HuH-7 (cell line): Measurements from ENCODE around the gene GABARAP.
"Not testable (repeated sequence)": the region's sequence is repeated elsewhere in the genome, so short reads cannot be mapped to it uniquely, and the experiment has no call there.

Source experiments
- DNase-seq: peaks from one replicate; pipeline ENCODE4 v3.0.0; 2011; ENCODE audit warnings: low spot score

The GABARAP gene

DNA sequence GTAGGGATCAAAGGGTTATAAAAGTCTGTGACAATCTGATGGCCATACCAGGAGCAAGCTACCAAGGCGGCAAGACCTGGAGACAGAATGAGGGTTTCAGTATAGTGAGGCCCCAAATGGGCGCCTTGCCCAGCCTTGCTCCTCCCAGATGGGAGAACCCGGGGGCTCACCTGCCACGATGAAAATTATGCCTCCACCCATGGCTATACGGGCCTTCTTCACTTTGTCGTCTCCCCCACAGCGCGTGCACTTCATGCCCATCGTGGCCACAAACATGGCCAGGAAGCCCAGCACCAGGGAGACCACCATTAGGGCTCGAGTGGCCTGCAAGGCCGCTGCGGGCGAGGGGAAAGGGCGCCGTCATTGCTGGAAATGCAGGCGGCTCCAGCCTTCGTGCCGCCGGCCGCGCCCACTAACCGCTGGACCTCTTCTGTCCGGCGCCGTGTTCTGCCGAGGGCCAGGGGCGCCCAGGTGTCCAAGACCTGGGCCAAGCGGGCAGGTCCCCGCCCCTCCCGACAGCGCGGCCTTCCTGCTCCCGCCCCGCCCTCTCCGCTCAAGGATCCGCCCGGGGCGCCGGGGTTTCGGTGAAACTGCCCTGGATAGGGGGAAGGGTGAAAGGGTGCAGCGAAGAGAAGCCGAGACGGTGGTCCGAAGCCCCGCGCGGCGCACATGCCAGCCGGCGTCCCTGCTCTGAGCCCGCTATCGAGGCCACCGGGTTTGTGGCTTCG lies 18.6 kb upstream of the GABARAP start:
- no peak for DNase-seq

DNA sequence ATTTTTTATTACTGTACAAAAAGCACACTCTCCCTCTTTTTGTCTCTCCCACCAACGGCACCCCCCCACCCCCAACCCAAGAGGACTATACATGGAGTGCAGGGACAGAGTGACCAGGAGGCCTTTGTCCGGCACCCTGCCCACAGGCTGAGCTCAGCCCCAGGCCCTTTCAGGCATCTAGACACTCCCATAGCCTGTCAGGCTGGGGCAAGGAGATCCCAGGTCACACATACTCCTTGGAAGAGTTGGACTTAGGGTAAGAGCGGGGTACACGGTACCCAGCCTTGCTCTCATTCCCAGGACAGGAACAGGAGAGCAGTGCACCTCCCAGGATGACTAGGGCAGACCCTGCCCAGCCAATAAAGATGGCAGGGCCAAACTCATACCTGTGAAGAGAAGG lies 17.9 kb upstream of the GABARAP start:
- DNase-seq: no peak

DNA sequence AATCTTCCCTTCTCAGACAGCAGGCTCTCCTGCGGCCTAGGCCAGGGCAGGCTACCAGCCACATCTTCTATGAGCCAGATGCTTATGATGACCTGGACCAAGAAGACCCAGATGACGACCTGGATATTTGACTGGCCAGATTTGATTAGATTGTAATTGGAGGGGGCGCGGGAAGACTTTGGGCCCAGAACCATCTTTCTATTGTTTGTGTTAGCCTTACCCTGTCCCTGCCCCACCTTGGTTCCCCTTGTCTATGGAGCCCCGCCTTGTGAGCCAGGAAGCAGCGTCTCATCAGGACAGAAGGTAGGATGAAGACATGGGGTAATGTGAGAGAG lies 17.3 kb upstream of the GABARAP start:
- DNase-seq: no peak

DNA sequence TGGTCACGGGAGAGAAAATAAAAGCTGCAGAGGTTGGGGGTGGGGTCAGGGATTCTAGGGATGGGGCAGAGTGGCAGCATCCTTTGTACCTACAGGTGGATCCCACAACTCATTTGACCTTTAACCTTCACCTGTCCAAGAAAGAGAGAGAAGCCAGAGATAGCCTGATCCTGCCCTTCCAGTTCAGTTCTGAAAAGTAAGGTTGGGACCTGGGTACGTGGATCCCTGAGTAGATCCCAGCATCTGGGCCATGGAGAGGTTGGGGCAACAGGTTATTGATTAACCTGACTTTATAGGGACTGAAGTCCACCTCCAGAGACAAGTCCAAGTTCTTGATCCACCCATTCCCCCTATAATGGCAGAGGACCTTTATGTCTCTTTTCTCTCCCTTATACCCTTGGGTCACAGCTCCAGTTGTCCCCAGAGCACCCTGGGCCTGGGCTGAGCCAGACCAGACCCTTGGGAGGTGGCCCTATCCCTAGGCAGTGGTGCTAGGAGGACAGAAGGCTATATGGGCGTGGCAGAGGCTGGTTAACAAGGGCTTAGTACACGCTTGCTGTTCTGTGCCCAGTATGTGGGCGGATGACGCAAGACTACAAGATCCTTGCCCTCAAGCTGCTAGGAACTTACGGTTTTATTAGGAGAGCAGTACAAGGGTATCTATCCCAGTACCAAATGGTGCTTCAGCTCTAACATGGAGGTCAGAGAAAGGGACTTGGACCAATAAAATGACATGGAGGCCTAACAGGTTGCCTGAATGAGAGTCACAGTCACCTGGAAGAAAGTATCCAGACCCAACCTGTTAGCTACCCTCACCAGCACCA lies 16.7 kb upstream of the GABARAP start:
- peak; percentile 80 for DNase-seq

DNA sequence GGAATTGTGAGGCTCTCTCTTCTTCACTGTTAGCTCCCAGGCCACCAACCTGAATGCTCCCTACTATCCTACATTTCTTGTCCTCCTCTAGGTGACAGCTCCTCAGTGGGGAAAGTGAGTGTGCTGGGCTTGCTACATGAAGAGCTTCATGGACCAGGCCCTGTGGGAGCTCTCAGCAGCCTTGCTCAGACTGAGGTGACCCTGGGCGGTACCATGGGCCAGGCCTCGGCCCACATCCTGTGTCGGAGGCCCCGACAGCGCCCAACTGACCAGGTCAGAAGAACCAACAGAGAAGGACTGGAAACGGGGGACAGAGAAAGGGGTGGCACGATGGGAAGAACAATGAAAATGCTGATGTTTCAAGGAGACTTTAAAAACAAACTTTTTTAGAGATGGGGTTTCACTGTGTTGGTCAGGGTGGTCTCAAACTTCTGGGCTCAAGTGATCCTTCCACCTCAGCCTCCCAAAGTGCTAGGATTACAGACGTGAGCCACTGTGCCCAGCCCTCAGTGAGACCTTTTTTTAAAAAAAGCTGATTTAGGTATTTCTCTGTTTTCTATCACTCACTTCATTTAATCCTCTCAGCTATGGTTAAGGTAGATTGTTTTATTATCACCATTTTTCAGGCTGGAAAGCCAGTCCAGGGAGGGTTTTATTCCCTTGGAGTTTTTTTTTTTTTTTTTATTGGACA lies 14.7 kb upstream of the GABARAP start:
- no peak for DNase-seq

DNA sequence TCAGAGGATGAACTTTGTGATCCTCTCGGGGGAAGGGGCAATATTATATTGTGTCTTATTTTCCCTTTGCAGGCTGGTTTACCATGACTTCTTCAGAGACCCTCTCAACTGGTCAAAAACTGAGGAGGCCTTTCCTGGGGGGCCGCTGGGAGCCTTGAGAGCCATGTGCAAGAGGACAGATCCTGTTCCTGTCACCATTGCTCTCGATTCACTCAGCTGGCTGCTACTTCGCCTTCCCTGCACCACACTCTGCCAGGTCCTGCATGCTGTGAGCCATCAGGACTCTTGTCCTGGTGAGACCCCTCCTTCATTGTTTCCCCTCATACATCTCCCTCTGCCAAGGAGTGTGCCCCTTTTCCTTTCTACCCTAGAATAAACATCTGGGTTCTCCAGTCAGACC lies 12.3 kb upstream of the GABARAP start:
- no peak for DNase-seq

DNA sequence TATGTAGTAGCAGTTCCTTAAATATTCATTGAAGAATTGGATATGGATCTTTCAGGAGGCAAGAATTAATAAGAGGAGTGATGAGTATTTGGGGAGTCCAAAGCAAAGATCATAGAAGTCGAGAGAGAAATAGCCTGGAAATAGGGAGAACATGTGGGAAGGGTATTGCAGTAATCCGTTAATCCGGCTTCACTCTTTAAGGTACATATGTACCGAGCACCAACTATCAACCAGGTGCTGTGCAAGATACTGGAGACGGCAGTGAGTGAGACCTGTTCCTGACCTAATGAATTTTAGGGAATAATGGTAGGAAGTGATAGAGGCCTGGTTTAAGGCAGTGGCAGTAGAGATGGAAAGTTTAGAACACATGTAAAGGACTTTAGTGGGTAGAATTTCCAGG lies 10.8 kb upstream of the GABARAP start:
- no peak for DNase-seq

DNA sequence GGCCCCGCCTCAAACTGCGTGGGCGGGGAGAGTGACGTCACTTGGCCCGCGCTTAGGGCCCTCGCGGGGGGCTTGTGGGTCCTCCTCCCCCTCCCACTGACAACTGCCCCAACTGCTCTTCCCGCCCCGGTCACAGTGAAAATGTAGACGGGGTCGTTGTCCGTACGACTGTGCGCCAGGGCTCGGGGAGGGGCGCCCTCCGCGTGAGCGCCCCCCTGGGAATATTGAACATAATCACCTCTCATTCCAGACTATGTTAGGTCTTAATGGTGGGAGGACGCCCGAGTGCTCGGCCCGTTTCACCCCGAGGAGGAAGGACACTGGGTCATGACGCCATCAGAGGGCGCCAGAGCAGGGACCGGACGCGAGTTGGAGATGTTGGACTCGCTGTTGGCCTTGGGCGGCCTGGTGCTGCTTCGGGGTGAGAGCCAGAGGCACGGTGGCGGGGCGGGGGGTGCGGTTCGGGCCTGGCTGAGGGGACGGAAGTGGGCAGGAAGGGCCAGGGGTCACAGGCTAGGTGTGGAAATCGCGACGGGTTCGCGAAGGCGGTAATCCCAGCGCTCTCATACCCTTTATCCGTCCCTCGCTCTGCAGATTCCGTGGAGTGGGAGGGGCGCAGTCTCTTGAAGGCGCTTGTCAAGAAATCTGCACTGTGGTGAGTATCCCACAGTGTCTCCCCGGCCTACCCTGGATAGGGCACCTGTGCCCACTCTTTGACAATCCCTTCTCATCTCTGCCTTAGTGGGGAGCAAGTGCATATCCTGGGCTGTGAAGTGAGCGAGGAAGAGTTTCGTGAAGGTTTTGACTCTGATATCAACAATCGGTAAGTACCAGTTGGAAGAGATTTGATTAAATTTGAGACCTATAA lies 10.2 kb upstream of the GABARAP start, which contains the start of gene ELP5:
Gene ELP5 (plus strand): TSS at position 40 of the 868 bp plus-strand sequence. CDS start 336 bp downstream, at position 376.
- DNase-seq: peak; percentile 81

DNA sequence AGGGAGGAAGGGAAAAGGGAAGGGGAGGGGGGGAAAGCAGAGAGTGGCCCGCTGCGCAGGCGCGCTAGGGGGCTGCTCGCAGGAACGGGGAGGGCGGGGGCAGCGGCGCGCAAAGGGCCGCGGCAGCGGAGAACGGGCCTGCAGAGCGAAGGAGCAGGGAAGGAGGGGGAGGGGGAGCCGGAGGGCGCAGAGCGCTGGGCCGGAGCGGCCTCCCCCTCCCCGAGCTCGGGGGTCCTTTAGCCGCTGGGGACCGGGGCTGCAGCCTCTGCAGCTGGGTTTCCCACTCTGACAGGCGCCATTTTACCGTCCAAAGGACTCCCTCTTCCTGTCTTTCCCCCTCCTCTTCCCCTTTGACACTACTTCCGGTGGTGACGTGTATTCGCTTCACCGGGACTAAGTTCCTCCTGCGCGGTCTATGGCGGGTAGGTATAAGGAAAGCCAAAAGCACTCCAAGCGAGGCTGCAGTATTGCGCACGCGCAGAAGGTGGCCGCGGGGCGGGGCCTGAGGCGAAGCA lies 9.5 kb upstream of the GABARAP start, which contains the start of gene CTDNEP1:
Gene CTDNEP1 (minus strand): TSS at position 74 of the 515 bp plus-strand sequence. CDS start 438 bp downstream, outside the sequence.
- peak; percentile 91 for DNase-seq

DNA sequence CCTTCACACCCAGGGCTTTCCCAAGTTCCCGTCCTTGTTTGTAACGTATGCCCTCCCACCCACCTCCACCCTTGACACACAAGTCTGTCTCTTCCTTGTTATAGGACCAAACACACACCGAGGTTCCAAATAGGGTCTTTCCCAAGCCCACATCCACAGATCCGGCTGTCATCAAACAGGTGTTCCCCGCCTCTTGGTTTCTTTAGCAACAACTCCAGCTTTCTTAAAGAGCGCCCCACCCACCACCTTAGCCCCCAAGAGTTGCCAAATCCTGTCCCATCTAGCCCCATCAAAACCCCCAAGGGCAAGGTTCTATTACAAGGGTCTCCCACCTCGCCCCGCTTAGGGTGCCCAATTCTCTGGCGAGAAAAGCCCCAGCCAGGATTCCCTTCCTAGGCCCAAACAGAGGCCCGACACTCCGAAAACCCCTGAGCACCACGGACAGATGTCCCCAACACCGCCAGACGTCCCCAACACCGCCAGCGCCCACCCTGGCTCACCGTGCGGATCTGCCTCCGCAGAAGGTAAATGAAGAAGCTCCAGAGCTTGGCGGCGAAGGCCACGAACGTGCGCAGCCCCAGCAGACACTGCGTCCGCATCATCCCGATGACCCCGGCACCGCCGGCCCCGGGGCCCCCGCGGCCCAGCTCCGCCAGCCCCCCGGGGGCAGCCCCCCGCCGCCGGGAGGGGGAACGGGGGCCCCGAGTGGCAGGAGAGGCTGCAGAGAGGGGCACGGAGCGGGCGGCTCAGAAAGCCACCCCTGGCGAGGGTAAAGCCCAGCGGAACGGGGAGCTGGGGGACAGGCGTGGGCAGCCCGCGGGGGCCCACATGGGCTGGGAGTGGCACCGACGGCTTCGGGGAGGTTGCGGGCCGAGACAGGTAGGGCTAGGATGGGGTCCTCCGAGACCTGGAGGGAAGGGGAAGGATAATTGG lies 8.7 kb upstream of the GABARAP start:
- DNase-seq: no peak

DNA sequence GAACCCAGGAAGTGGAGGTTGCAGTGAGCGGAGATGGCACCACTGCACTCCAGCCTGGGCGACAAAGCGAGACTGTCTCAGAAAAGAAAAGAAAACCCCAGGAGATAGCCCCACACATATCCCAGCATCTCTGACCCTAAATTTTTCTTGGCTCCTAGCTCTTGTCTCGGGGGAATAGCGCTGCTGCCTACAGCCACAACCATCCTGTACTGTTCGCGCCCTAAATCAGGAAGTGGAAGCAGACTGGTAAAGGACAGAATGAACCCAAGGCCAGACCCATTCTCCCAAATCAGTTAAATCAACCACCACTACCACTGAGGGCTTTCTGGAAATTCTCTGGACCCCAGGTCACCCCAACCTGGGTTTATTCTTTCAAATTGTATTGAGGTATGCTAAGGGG lies 7.6 kb upstream of the GABARAP start:
- no peak for DNase-seq

DNA sequence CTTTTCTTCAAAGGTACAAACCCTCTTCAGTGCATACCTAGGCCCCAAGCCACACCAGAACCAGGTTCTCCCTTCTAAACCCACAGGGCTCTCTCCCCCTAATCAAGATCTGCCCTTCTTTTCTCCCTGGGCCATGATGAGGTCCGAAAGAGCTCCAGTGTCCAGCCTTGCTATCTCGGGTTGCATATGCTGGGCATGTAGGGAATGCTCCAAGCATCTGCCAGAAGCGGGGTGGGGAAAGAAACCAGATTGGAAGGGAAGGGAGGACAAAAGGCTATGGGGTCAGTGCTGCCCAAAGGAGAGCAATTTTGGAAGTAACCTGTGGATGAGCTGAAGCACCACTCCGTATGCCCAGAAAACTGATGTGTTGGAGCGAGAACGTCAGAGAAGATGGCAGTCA lies 7.0 kb upstream of the GABARAP start:
- no peak for DNase-seq

DNA sequence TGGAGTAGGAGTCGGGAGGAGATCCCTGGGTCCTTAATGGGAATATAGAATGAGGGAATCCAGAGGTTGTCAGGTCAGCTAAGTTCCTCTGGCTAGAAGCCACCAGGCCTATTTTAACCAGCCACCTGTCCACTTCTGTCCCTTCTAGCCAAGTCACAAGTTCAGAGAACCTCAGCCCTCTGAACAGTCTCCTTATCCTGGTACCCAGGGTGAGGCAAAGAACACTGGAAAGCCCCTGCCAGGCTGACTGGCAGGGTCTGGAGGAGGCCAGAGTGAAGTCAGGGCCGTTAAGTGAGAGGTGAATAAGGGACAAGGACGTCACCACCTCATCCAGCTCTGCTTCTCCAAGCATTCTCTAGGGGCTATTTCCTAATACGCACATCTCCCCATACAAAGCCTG lies 6.5 kb upstream of the GABARAP start:
- no peak for DNase-seq

DNA sequence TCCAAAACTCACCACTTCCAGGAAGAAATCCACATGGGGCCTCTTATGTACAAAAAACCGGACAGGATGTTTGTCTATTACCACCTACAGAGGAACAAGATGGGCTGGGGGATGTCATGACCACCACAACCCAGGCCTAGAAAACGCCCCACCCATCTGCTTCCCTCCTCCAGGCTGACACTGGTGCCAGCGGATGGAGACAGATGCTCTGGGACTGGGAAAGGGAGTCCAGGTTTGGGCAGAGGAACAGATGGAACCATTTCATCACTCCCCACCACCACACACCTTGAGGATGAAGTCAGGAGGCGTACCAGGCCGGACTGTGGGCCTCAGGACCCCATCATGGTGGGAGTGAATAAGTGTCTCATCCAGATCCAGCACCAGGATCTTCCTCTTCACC lies 4.5 kb upstream of the GABARAP start:
- no peak for DNase-seq

DNA sequence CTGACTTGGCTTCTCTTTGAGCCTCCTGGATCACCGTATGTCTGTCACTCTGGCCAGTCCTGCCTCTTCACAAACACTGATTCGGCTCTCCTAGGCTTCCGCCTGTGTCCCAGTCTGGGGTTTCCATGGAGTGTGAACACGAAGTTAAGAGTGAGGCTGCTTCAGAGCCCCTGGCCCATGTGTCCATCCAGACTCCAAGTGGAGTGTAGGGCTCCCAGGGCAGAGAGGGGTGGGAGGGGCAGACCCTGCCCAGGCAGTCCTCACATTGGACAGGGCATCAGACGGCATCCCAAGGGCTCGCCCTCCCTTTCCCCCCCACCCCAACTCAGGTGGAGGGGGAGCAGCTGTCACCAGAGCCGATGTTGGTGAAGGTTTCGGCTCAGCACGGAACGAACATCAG lies 1.6 kb upstream of the GABARAP start:
- DNase-seq: not testable (repeated sequence)

DNA sequence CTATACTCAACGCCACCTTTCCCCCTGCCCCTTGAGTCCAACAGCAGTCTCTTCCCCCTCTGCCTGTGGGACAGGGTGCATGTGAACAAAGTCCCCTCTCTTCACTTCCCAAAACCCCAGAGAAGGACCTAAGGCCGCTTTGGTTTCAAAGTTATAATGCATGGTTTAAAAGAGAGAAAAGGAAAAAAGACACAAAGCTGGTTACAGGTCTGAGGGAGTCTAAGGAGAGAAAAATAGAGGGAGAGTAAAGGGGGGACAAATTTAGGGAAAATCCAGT lies 1.1 kb upstream of the GABARAP start:
- no peak for DNase-seq

DNA sequence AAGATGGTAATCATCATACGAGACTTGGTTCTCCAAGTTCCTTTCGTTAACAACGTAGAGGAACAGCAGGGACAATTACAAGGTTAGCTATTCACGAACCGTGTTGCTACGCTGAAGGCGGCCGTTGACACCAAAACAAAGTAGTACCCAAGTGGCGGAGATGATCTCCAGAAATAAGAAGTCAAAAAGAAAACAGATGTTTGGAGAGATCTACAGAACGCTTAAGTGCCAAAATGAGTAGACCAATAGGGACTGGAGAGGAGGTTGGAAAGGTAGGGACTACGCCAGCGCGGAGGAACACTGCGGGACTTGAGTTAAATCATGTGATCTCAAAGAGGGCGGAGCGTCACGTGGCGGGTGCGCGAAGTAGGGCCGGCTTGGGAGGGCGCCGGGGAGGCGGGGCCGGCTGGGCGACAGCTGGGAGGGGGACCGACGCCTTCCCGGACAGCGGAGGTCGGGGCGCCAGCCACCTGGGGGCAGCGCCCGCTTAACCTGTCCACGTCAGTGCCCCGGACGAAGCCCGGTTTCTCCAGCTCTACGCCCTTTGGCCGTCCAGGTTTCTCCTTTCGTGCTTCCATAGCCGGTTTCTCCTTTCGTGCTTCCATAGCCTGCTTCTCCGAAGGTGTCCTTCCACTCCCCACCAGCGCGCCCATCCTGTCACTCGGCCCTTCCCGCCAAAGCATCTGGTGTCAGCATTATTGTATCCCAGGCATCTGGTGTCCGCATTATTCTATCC lies 636 bp upstream of the GABARAP start:
- peak; percentile 83 for DNase-seq

DNA sequence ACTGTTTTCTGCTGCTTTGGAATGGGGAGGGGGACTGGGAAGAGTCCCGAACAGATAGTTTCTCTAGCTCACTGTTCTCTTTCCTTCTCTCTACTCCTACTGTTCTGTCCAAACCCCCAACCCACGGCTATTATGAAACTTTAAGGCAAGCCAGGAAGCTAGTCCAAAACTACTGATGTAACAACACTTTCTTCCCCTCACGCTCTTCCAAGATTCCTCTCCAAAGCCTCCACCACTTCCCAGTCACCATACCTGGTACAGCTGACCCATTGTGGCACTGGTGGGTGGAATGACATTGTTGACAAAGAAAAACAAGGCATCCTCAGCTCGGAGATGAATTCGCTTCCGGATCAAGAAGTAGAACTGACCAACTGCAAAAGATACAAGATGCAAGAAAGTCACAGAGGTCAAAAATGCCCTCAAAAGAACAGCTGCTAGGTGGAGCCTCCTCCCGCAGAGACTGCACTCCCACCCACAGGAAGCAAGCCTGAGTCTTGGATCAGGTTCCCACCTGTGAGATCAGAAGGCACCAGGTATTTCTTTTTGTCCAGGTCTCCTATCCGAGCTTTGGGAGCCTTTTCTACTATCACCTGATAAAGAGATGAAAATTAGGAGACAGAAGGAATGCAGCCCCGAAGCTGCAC lies 1.0 kb downstream of the GABARAP start:
- DNase-seq: no peak

DNA sequence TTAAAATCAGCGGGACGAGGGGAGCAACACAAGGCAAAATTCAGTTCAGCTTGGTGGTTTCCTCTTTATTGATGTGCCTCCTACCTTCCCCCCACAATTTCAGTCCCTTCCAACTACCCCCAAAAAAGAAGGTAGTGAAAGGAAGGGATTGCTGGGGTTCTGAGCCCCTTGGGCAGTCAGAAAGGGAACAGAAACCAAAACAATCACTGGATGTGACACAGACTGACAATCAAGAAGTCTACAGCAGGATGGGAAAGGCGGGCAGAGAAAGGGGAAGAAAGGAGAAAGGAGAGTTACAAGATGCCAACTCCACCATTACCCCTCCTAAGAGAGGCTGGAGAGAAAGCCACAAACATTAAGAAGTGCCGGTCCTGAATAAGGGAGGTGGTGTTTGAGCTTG lies 1.9 kb downstream of the GABARAP start:
- DNase-seq: no peak
